Mucosa of rectum (tissue), 2 donors: ENCODE measurements around the gene ZNF609.

Source experiments
- H3K27ac ChIP-seq, 2 donors: one replicate each; pipeline ENCODE4 v1.7.0; 2013; ENCODE audit warnings: inconsistent platforms in 2 of 2, low read depth in 2 of 2, low read length in 2 of 2
- H3K27me3 ChIP-seq, 2 donors: one replicate each; pipeline ENCODE4 v1.7.0; 2013; ENCODE audit warnings: low read length in 2 of 2; ENCODE audit not compliant: control insufficient read depth in 2 of 2, insufficient read depth in 2 of 2
- H3K36me3 ChIP-seq, 2 donors: one replicate each; pipeline ENCODE4 v1.7.0; 2013; ENCODE audit warnings: low read length in 2 of 2; ENCODE audit not compliant: control insufficient read depth in 2 of 2, insufficient read depth in 2 of 2
- H3K4me1 ChIP-seq, 2 donors: one replicate each; pipeline ENCODE4 v1.7.0; 2013; ENCODE audit warnings: low read length in 2 of 2, mild to moderate bottlenecking in 1 of 2; ENCODE audit not compliant: control insufficient read depth in 2 of 2, insufficient read depth in 2 of 2
- H3K4me3 ChIP-seq, 2 donors: one replicate each; pipeline ENCODE4 v1.7.0; 2013; ENCODE audit warnings: low read length in 2 of 2
- H3K9ac ChIP-seq, 2 donors: one replicate each; pipeline ENCODE4 v1.7.0; 2013; ENCODE audit warnings: low read length in 2 of 2, low read depth in 1 of 2, mild to moderate bottlenecking in 1 of 2
- H3K9me3 ChIP-seq, 2 donors: one replicate each; pipeline ENCODE4 v1.7.0; 2013; ENCODE audit warnings: low read length in 2 of 2; ENCODE audit not compliant: control insufficient read depth in 2 of 2
- donor health status: healthy.
- donor health status: Normal muscosa, but diverticular disease.

The ZNF609 gene

DNA sequence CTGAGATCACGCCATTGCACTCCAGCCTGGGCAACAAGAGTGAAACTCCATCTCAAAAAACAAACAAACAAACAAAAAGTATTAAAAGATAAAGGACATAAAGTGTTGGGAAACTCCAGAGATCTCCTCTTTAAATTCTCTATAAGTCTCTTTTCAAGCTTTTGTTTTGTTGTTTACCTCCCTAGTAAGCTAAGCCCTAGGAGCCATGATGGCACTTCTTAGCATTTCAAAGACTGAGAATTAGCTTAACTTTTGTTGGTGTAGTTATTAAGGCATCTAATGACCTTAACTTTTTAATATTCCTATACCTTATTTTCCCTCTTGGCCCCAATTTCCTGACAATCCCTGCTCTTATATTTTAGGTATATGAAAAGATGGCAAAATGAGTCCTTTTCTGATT, 157.3 kb downstream of the ZNF609 start:
- no peaks in the 10 kb centered on the region for H3K27me3 ChIP-seq
- H3K9me3 ChIP-seq, result no peaks in the 10 kb centered on the region
- no peaks in the 10 kb centered on the region for H3K36me3 ChIP-seq
- no peak overlapping the region for H3K9ac ChIP-seq
- H3K27ac ChIP-seq, result no peak overlapping the region
- H3K4me1 ChIP-seq, result peaks cover 3 to 13% of the 10 kb centered on the region in 2 donors
- H3K4me3 ChIP-seq, result no peak overlapping the region

DNA sequence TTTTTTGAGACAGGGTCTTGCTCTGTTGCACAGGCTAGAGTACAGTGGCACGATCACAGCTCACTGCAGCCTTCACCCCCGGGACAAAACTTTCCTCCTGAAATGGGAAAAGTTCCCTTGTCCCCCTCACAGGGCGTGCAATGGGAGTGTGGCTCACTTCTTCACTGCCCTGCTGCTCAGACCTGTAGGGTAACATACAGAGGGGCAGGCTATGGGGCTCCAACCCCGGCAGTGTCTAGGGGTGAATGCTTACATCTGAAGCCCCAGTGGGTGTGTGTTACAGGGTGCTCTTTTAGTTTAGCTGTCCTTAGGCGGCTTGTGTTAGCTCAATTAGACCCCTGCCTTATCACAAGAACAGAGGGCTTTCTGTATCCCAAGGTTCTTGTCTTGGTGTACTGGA, 157.8 kb downstream of the ZNF609 start:
- H3K4me1 ChIP-seq, result peaks cover 3 to 13% of the 10 kb centered on the region in 2 donors
- H3K4me3 ChIP-seq, result no peak overlapping the region
- H3K9ac ChIP-seq, result no peak overlapping the region
- no peak overlapping the region for H3K27ac ChIP-seq
- no peaks in the 10 kb centered on the region for H3K27me3 ChIP-seq
- no peaks in the 10 kb centered on the region for H3K9me3 ChIP-seq
- no peaks in the 10 kb centered on the region for H3K36me3 ChIP-seq

DNA sequence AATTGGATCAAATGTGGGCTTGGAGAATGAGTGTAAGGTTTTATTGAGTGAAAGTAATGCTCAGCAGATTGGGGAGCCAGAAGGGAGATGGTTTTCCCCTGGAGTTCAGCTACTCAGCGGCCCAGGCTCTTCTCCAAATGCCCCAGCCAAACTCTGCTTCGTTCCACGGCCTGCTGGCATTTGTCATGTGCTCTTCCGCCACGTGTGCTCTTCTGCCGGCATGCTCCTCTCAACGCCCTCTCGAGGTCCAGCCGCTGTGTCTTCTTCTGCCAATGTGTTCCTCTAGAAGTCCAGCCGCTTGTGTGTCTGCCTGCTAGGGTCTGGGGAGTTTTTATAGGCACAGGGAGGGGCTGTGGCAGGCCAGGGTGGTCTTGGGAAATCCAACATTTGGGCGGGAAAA, 158.2 kb downstream of the ZNF609 start:
- H3K9me3 ChIP-seq, result no peaks in the 10 kb centered on the region

DNA sequence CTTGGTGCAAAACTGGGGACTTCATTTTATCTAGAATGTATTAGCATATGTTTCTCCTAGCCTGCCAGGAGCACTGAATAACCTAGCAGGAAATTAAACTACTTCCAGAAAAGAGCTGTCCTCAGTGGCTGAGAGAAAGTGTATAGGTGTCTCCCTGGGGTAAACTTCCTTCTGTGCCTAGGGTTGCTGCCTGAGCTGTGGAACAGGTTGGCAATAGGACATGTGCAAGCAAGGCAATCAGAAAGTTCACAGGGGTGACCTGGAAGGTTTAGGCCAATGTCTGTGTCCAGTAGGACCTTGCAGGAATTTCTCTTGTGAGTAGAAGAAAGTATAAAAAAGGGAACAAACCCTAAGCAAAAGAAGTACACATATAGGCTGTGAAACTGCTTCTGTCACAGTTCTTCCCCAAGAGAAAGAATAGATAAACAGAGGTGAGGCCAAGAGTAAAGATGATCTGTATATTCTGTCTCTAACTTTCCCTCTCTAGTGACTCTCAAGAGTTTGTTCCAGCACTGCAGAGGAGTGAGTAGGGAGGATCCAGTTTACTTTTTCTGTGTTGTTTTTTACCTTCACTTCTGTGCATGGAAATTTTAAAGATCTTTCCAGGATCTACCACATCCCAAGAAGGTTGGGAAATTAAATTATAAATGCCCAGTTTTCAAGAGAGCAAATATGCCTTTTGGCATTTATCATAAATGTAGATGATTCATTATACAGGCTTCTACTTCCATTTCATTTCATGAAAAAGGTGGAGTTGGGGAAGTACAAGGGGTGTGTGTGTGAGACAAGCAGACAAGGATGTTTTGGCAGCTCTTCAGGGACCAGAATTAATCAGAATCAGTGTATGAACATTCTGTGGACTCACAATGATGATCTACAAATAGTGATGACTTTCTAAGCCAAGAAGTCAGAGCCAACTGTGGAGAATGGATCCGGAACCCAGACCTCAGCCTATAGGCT, 159.8 kb downstream of the ZNF609 start:
- Histone ChIP-seq H3K4me3 (peak overlapping the region in 1 of 2 donors; percentile 13), H3K27ac (peak overlapping the region; percentile 26 to 37), H3K27me3 (no peaks in the 10 kb centered on the region), H3K9me3 (no peaks in the 10 kb centered on the region), H3K9ac (no peak overlapping the region), H3K4me1 (peaks cover 3 to 13% of the 10 kb centered on the region in 2 donors), H3K36me3 (peaks cover 5 to 8% of the 10 kb centered on the region in 2 donors)

More for the DNA sequence above, 158.2 kb downstream of the ZNF609 start:
- Histone ChIP-seq H3K27ac (no peak overlapping the region), H3K27me3 (no peaks in the 10 kb centered on the region), H3K4me3 (no peak overlapping the region), H3K36me3 (peaks cover 0 to 3% of the 10 kb centered on the region in 2 donors), H3K9ac (no peak overlapping the region), H3K4me1 (peaks cover 3 to 13% of the 10 kb centered on the region in 2 donors)

DNA sequence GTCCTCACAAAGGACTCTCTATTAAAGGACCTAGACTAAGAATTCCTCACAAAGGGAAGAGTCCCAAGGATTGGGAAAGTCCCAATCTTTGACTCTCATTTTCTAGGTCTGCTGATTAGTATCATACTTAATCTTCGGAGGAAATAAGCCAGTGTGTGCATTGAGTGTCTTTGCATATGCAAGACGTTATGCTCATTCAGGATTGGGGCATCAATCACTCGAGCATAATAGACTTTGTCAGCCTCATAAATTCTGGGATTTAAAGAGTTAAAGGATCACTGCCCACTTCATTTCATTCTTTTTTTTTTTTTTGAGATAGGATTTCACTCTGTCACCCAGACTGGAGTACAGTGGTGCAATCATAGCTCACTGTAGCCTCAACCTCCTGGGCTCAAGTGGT, 160.7 kb downstream of the ZNF609 start:
- Histone ChIP-seq H3K36me3 (peaks cover 5 to 8% of the 10 kb centered on the region in 2 donors), H3K27me3 (no peaks in the 10 kb centered on the region), H3K4me1 (peaks cover 3 to 13% of the 10 kb centered on the region in 2 donors), H3K27ac (no peak overlapping the region), H3K9ac (no peak overlapping the region), H3K4me3 (no peak overlapping the region), H3K9me3 (no peaks in the 10 kb centered on the region)

DNA sequence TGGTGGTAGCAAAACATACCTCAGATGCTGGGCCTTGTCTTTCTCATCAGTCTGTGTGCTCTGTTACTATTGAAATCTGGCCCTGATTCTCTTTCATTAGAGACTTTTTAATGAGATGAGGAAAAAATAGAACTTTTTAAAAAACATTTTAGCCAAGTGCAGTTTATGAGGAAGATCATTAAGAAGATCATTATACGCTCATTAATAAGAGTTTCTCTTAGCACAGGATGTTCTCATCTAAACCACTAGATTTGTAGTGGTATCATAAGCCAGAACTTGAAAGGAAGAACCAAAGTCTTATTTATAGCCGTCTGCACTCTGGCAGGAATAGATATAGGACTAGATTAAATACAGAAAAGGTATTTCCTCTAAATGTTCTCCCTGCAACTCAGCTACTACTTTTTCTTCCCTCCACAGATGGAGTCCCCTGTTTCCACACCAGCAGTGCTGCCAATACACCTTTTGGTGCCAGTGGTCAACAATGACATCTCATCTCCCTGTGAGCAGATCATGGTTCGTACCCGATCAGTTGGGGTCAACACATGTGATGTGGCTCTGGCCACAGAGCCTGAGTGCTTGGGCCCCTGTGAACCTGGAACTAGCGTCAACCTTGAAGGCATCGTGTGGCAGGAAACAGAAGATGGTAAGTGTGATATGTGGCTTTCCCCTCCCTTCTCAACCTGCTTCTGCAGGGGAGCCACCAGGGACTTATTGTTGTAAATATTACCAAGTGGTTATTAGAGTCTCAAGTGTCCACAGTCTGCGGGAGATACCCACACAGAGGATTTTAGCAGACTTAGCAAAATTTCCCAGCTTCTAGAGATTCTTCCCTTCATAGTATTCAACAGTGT, 162.3 kb downstream of the ZNF609 start:
- Histone ChIP-seq H3K4me3 (no peak overlapping the region), H3K36me3 (peaks cover 5 to 12% of the 10 kb centered on the region in 2 donors), H3K27me3 (no peaks in the 10 kb centered on the region), H3K9me3 (no peaks in the 10 kb centered on the region), H3K9ac (no peak overlapping the region), H3K27ac (peak overlapping the region; percentile 34 to 49), H3K4me1 (peaks cover 3 to 13% of the 10 kb centered on the region in 2 donors)

DNA sequence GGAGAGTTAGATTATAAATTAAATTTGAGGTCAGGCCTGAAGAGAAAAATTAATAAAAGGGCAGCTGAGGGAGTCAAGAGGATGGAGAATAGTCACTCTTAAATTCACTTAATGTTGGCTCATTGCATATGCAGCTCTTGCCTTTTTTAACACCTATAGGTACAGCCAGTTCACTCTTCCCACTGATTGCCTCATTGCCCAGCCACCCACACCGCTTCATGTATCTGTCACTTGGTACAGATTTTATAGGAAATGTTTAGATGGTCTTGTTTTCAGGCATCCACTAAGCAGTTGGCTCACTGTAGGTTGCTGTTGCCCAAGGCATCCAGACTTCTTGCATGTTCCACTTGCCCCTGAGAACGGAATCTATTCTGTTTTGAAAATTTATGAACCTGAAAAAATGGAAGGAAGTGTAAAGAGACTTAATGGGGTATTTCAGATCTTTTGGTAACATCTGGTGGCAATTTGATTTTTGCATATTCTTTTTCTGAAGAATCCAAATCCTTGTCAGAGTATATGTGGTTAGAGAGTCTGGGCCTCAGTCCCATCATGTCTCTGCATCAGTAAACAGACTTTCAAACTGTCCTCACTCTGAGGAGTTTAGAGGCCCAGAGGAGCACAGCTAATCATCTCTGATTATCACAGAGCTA, 163.1 kb downstream of the ZNF609 start:
- Histone ChIP-seq H3K9me3 (no peaks in the 10 kb centered on the region), H3K4me3 (no peak overlapping the region), H3K27ac (peak overlapping the region in 1 of 2 donors; percentile 28), H3K9ac (no peak overlapping the region), H3K36me3 (peaks cover 5 to 12% of the 10 kb centered on the region in 2 donors), H3K4me1 (peaks cover 3 to 13% of the 10 kb centered on the region in 2 donors), H3K27me3 (no peaks in the 10 kb centered on the region)

DNA sequence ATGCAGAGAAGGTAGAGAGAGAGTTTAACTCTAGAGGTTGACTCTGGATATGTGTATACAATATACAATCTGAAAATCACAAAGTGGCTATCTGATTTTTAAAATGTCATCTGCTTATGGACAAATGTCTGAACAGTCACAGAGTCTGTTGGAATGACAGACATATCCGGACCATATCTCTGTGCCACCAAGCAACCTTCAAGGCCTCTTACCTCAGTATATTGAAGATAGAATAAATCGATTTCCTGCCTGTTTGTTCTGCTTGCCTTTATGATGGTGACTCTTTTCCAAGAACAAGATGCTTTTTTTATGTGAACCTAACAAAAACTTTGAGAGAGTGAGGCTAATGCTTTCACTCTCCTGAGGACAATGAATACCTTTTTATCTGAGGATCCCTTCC, 163.9 kb downstream of the ZNF609 start:
- Histone ChIP-seq H3K4me3 (no peak overlapping the region), H3K9me3 (no peaks in the 10 kb centered on the region), H3K36me3 (peaks cover 5 to 12% of the 10 kb centered on the region in 2 donors), H3K9ac (no peak overlapping the region), H3K27me3 (no peaks in the 10 kb centered on the region), H3K4me1 (peaks cover 3 to 13% of the 10 kb centered on the region in 2 donors), H3K27ac (peak overlapping the region in 1 of 2 donors; percentile 28)

DNA sequence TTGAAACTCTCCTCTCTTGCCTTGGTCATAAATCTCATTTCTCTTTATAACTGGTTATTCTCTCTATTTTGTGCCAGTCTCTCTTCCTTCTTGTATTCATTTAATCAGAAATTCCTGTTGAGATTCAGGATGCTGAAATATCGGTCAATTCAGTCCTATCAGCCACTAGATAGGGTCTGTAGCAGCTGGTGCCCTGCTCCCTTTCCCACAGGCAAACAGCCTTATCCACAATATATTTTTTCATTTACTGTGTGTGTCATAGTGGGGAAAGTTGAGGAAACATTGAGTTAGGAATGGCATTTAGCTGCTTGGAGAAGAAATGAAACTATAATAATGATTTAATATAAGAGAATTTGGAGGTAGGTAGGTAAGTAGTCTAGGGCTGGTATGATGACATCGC, 168.7 kb downstream of the ZNF609 start:
- no peaks in the 10 kb centered on the region for H3K27me3 ChIP-seq
- peaks cover 4 to 6% of the 10 kb centered on the region in 2 donors for H3K4me1 ChIP-seq
- no peak overlapping the region for H3K27ac ChIP-seq
- H3K36me3 ChIP-seq, result peaks cover 2 to 8% of the 10 kb centered on the region in 2 donors
- H3K4me3 ChIP-seq, result no peak overlapping the region
- H3K9me3 ChIP-seq, result no peaks in the 10 kb centered on the region
- H3K9ac ChIP-seq, result no peak overlapping the region
